HepG2 (cell line): ENCODE data around the gene ATP10A. TPM values are rescaled to one million over a fixed set of nuclear protein-coding genes. Genes with fewer than 3 reads are reported as not detected.

Experiments
- ATAC-seq: fragments of 200-7000 bp; cut with Tn5 transposase; 3 replicates; pipeline ENCODE4 v1.9.1; 2020; ENCODE audit warnings: mild to moderate bottlenecking, moderate library complexity
- BruUV-seq: library from RNA; stranded (reverse); fragments of 400-500 nt; replicated peaks from 2 replicates; lab custom pipeline; 2021; lab: Mats Ljungman, UMichigan
- CTCF ChIA-PET: fragments of 300-600 bp; formaldehyde crosslinking; extraction: SDS; loops from one replicate; lab custom pipeline; 2021; ENCODE audit warnings: low total read pairs, inconsistent platforms, low intra/inter-chr PET ratio; lab: Yijun Ruan, JAX
- POLR2A ChIA-PET: fragments of 350-600 bp; sonication (Branson Sonifier 250); formaldehyde crosslinking; loops from one replicate; lab custom pipeline; 2020; ENCODE audit warnings: antibody characterized with exemption, inconsistent platforms; lab: Yijun Ruan, JAX
- DNase-seq: peaks from one replicate; pipeline ENCODE4 v3.0.0-alpha.2; 2015; ENCODE audit warnings: low spot score
- FAIRE-seq: peaks from 3 replicates; lab custom pipeline; 2011; peaks lifted over from hg19 to GRCh38; lab: Jason Lieb, UNC
- H2AFZ ChIP-seq: one replicate; pipeline ENCODE4 v1.6.1; 2011; ENCODE audit warnings: low read length, inconsistent platforms
- H3K27ac ChIP-seq: fragments of 300-600 bp; 3 replicates; pipeline ENCODE4 v1.8.0; 2011; ENCODE audit warnings: mixed run types, mild to moderate bottlenecking, mixed read lengths, low read length, inconsistent platforms; ENCODE audit not compliant: insufficient read depth; ENCODE audit errors: extremely low read length
- H3K27me3 ChIP-seq, 2 experiments: fragments of 200-600 bp in 1 of 2; 2 replicates in 1 of 2; 3 replicates in 1 of 2; pipeline versions ENCODE4 v1.6.0 to v1.8.0; 2011; ENCODE audit warnings: low read length in 2 of 2, mild to moderate bottlenecking in 2 of 2, moderate library complexity in 2 of 2, inconsistent platforms in 1 of 2; ENCODE audit not compliant: insufficient read depth in 2 of 2, control insufficient read depth in 1 of 2
- H3K36me3 ChIP-seq, 2 experiments: fragments of 200-600 bp in 1 of 2; replicated peaks in 1 of 2; 2 replicates in 1 of 2; 3 replicates in 1 of 2; pipeline versions ENCODE4 v1.5.1 to v1.8.0; 2011; ENCODE audit warnings: low read length in 2 of 2, inconsistent platforms in 1 of 2; ENCODE audit not compliant: insufficient read depth in 2 of 2, control insufficient read depth in 1 of 2
- H3K4me1 ChIP-seq: 2 replicates; pipeline ENCODE4 v1.5.1; 2012; ENCODE audit warnings: low read length, inconsistent platforms; ENCODE audit not compliant: insufficient read depth
- H3K4me2 ChIP-seq: 2 replicates; pipeline ENCODE4 v1.6.0; 2011; ENCODE audit warnings: low read depth, low read length, inconsistent platforms
- H3K4me3 ChIP-seq, 3 experiments: fragments of 200-600 bp in 1 of 3; sonication (generic), shearing (Covaris generic) in 1 of 3; replicated peaks in 1 of 3; 2 replicates each; pipeline ENCODE4 v1.5.1; 2011 to 2016; ENCODE audit warnings: low read length in 3 of 3, inconsistent platforms in 2 of 3, low read depth in 2 of 3, mild to moderate bottlenecking in 2 of 3, control low read depth in 1 of 3, mixed read lengths in 1 of 3; ENCODE audit not compliant: insufficient read depth in 1 of 3
- H3K79me2 ChIP-seq: one replicate; pipeline ENCODE4 v1.6.1; 2011; ENCODE audit warnings: low read length, inconsistent platforms; ENCODE audit not compliant: insufficient read depth
- H3K9ac ChIP-seq: 2 replicates; pipeline ENCODE4 v1.6.0; 2011; ENCODE audit warnings: mild to moderate bottlenecking, low read depth, low read length, inconsistent platforms; ENCODE audit not compliant: insufficient read depth
- H3K9me3 ChIP-seq: 2 replicates; pipeline ENCODE4 v1.5.1; 2012; ENCODE audit warnings: mild to moderate bottlenecking, low read length
- H4K20me1 ChIP-seq: 2 replicates; pipeline ENCODE4 v1.6.0; 2011; ENCODE audit warnings: inconsistent platforms, mild to moderate bottlenecking, low read length, moderate library complexity; ENCODE audit not compliant: insufficient read depth
- FOXM1 ChIP-seq: sonication (generic); formaldehyde crosslinking; IDR thresholded peaks from 2 replicates; pipeline ENCODE4 v1.5.0; 2020; ENCODE audit warnings: missing genetic modification reagents
- NCOA5 ChIP-seq: sonication (generic); formaldehyde crosslinking; IDR thresholded peaks from 2 replicates; pipeline ENCODE4 v1.4.0; 2020; ENCODE audit warnings: missing genetic modification reagents
- ZFP90 ChIP-seq: sonication (generic); formaldehyde crosslinking; IDR thresholded peaks from 2 replicates; pipeline ENCODE4 v1.8.0; 2022; ENCODE audit warnings: missing genetic modification reagents, mild to moderate bottlenecking, inconsistent platforms, borderline replicate concordance
- WGBS: methylation state at CpG from one replicate; pipeline ENCODE4 v1.1.6; 2017; ENCODE audit warnings: low lambda C conversion rate; 5-methylcytosine and 5-hydroxymethylcytosine counted together
- in situ Hi-C: cut with HindIII; loops from 2 replicates; pipeline ENCODE4 v1.10.0; 2017; ENCODE audit warnings: low pct_unique_long_range_greater_than_20kb; ENCODE audit not compliant: extremely low pct_ligation_motif_present
- intact Hi-C: fragments of 100-400 bp; cut with micrococcal nuclease; formaldehyde crosslinking; loops from one replicate; pipeline ENCODE4 v1.10.0; 2022; ENCODE audit not compliant: unreplicated experiment
- polyA plus RNA-seq, 8 experiments: library from polyadenylated mRNA; depleted of rRNA in 3 of 8; stranded (reverse) in 7 of 8; unstranded in 1 of 8; fragments of >200 nt; fragmentation: Illumina TruSeq in 4 of 8; extraction: Trizol in 4 of 8; gene quantifications; 2 replicates each; pipeline versions ENCODE4 v1.2.1 to v1.2.3, GENCODE V29; 2011 to 2016; ENCODE audit warnings: low read depth in 4 of 8, missing spikeins in 1 of 8, mixed read lengths in 1 of 8; ENCODE audit not compliant: insufficient read depth in 1 of 8
- total RNA-seq, 5 experiments: library from RNA; depleted of rRNA; stranded (reverse); fragments of >200 nt; fragmentation: Illumina TruSeq; extraction: Trizol; gene quantifications; 2 replicates each; pipeline ENCODE4 v1.2.3, GENCODE V29; 2016; ENCODE audit warnings: low read depth in 1 of 5
- TF ChIP-seq, protein P1 (sequence below): sonication (generic); formaldehyde crosslinking; IDR thresholded peaks from 2 replicates; pipeline ENCODE4 v1.9.0; 2022; ENCODE audit warnings: low read depth, missing genetic modification reagents
- TF ChIP-seq, protein P2 (sequence below): sonication (generic); formaldehyde crosslinking; IDR thresholded peaks from 2 replicates; pipeline ENCODE4 v1.8.1; 2023; ENCODE audit warnings: mild to moderate bottlenecking, missing genetic modification reagents

ATP10A gene
- total and polyA plus RNA-seq, 2 of the 13 experiments (the other 11 are each of a cell fraction or from before 2014, with no cell fraction given): 0.58 to 4.2 TPM

DNA sequence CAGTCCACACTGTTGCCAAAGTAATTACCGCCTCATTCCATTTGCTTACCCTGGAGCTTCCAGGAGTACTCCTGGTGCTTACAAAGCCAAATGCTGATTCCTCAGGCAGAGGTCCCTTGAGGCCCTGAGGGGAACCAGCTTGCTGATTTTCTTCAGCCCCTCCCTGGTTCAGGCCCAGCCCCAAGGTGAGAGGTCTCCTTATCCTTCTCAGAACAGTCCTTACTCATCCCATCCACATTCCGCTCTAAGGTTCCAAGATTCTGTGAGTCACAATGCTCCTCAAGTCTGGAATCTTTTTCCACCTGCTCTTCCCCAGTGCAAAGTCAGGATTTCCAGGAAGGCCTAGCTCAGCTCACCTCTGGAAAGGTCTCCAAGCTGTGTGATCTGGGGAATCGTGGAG is 1.8 kb upstream of the ATP10A start:
- Histone ChIP-seq H3K27me3 (peaks cover 2 to 23% of the 10 kb centered on the region in 2 experiments; a peak in 4 of 5 replicates), H3K27ac (no peak overlapping the region), H3K9ac (no peak overlapping the region), H3K4me1 (no peaks in the 10 kb centered on the region), H3K4me2 (no peak overlapping the region), H3K79me2 (peaks cover 4% of the 10 kb centered on the region)
- CTCF ChIA-PET: no interaction called here
- no peak for DNase-seq
- TF ChIP-seq, protein P1, sequence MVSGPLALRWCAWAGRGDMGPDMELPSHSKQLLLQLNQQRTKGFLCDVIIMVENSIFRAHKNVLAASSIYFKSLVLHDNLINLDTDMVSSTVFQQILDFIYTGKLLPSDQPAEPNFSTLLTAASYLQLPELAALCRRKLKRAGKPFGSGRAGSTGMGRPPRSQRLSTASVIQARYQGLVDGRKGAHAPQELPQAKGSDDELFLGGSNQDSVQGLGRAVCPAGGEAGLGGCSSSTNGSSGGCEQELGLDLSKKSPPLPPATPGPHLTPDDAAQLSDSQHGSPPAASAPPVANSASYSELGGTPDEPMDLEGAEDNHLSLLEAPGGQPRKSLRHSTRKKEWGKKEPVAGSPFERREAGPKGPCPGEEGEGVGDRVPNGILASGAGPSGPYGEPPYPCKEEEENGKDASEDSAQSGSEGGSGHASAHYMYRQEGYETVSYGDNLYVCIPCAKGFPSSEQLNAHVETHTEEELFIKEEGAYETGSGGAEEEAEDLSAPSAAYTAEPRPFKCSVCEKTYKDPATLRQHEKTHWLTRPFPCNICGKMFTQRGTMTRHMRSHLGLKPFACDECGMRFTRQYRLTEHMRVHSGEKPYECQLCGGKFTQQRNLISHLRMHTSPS (CRISPR knock-in tag): no peak
- TF ChIP-seq FOXM1 (CRISPR knock-in tag) (no peak), ZFP90 (no peak), NCOA5 (CRISPR knock-in tag) (no peak)
- TF ChIP-seq, protein P2, sequence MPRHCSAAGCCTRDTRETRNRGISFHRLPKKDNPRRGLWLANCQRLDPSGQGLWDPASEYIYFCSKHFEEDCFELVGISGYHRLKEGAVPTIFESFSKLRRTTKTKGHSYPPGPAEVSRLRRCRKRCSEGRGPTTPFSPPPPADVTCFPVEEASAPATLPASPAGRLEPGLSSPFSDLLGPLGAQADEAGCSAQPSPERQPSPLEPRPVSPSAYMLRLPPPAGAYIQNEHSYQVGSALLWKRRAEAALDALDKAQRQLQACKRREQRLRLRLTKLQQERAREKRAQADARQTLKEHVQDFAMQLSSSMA (CRISPR knock-in tag): no peak
- TF ChIP-seq, all 625 proteins: peak for 0
- Histone ChIP-seq H3K36me3 (no peaks in the 10 kb centered on the region), H2AFZ (no peak overlapping the region), H3K4me3 (no peak overlapping the region), H4K20me1 (no peaks in the 10 kb centered on the region), H3K9me3 (no peaks in the 10 kb centered on the region)
- intact Hi-C loops: no loop called here
- ATAC-seq: no peak
- POLR2A ChIA-PET: no interaction called here
- no peak for FAIRE-seq
- in situ Hi-C loops: no loop called here
- no TSS peak for BruUV-seq
- WGBS: 94% methylated on average over 2 of the region's 3 CpGs
